OCI-LY3 (cell line): ENCODE data around the gene TMEM233.

Source experiments
- H2AFZ ChIP-seq: fragments of 200-600, 300-600 bp; shearing (Covaris generic); 2 replicates; pipeline ENCODE4 v1.6.0; 2014; ENCODE audit warnings: antibody characterized with exemption, low read depth, low read length
- H3K27ac ChIP-seq: fragments of 200-600, 300-600 bp; sonication (generic); 2 replicates; pipeline ENCODE4 v1.5.1; 2014; ENCODE audit warnings: mild to moderate bottlenecking, low read length, moderate library complexity, mixed read lengths
- H3K27me3 ChIP-seq: fragments of 200-600, 300-600 bp; sonication (generic); 2 replicates; pipeline ENCODE4 v1.6.1; 2014; ENCODE audit warnings: low read depth, low read length, mixed read lengths
- H3K36me3 ChIP-seq: fragments of 200-600, 300-600 bp; sonication (generic); replicated peaks from 2 replicates; pipeline ENCODE3; 2014; ENCODE audit warnings: low read depth, low read length, mixed read lengths
- H3K4me1 ChIP-seq: fragments of 300-600, 200-600 bp; sonication (generic); 2 replicates; pipeline ENCODE4 v1.6.1; 2014; ENCODE audit warnings: low read length, mixed read lengths
- H3K4me2 ChIP-seq: fragments of 200-600, 300-600 bp; sonication (generic); 2 replicates; pipeline ENCODE4 v1.6.1; 2014; ENCODE audit warnings: low read length, mixed read lengths
- H3K4me3 ChIP-seq: fragments of 300-600, 200-600 bp; sonication (generic); 2 replicates; pipeline ENCODE4 v1.5.1; 2014; ENCODE audit warnings: antibody characterized with exemption, mild to moderate bottlenecking, low read length, moderate library complexity
- H3K79me2 ChIP-seq: fragments of 300-600, 200-600 bp; shearing (Covaris generic); 2 replicates; pipeline ENCODE4 v1.6.1; 2014; ENCODE audit warnings: mild to moderate bottlenecking, low read length, mixed read lengths
- H3K9ac ChIP-seq: fragments of 300-600, 200-600 bp; shearing (Covaris generic); 2 replicates; pipeline ENCODE4 v1.6.0; 2014; ENCODE audit warnings: mild to moderate bottlenecking, low read length, moderate library complexity
- H3K9me3 ChIP-seq: fragments of 200-600, 300-600 bp; shearing (Covaris generic); 2 replicates; pipeline ENCODE4 v1.6.1; 2014; ENCODE audit warnings: low read length, mixed read lengths; ENCODE audit not compliant: insufficient read depth
- H4K20me1 ChIP-seq: fragments of 200-600, 300-600 bp; sonication (generic); 2 replicates; pipeline ENCODE4 v1.6.1; 2016; ENCODE audit warnings: low read length, mixed read lengths; ENCODE audit not compliant: insufficient read depth
- CTCF ChIP-seq: fragments of 200-600, 300-600 bp; sonication (generic); IDR thresholded peaks from 2 replicates; pipeline ENCODE4 v1.5.1; 2014; ENCODE audit warnings: antibody characterized with exemption, low read length, low read depth
- EZH2phosphoT487 ChIP-seq: fragments of 200-600 bp; shearing (Covaris generic); IDR thresholded peaks from 2 replicates; pipeline ENCODE4 v1.6.1; 2018; ENCODE audit warnings: antibody characterized with exemption, mixed run types, low read depth

TMEM233 gene

GRCh38 chr12:119621878-119622277 is 28.3 kb downstream of the TMEM233 start:
- Histone ChIP-seq H3K4me1 (peaks cover 5% of the 10 kb centered on the region), H3K9ac (no peak overlapping the region), H3K9me3 (no peaks in the 10 kb centered on the region), H3K4me3 (no peak overlapping the region), H3K36me3 (no peaks in the 10 kb centered on the region), H4K20me1 (no peaks in the 10 kb centered on the region), H3K27me3 (peaks cover 19% of the 10 kb centered on the region), H3K27ac (no peak overlapping the region), H3K4me2 (no peak overlapping the region), H3K79me2 (no peaks in the 10 kb centered on the region), H2AFZ (no peak overlapping the region)
- TF ChIP-seq CTCF (no peak), EZH2phosphoT487 (no peak)

GRCh38 chr12:119624966-119625365 is 31.4 kb downstream of the TMEM233 start:
- no peaks in the 10 kb centered on the region for H3K36me3 ChIP-seq
- H3K4me3 ChIP-seq: no peak overlapping the region
- no peak overlapping the region for H2AFZ ChIP-seq
- H3K27me3 ChIP-seq: peaks cover 21% of the 10 kb centered on the region
- no peaks in the 10 kb centered on the region for H3K79me2 ChIP-seq
- H3K27ac ChIP-seq: no peak overlapping the region
- no peaks in the 10 kb centered on the region for H3K9me3 ChIP-seq
- no peaks in the 10 kb centered on the region for H4K20me1 ChIP-seq
- no peak overlapping the region for H3K9ac ChIP-seq
- TF ChIP-seq EZH2phosphoT487 (no peak), CTCF (no peak)
- H3K4me2 ChIP-seq: no peak overlapping the region
- peaks cover 5% of the 10 kb centered on the region for H3K4me1 ChIP-seq

- TF ChIP-seq CTCF (no peak), EZH2phosphoT487 (no peak)
- no peaks in the 10 kb centered on the region for H3K36me3 ChIP-seq
- no peaks in the 10 kb centered on the region for H4K20me1 ChIP-seq
- no peaks in the 10 kb centered on the region for H3K9me3 ChIP-seq
- H3K27me3 ChIP-seq: peaks cover 28% of the 10 kb centered on the region
- no peak overlapping the region for H2AFZ ChIP-seq
- no peak overlapping the region for H3K4me3 ChIP-seq
- no peaks in the 10 kb centered on the region for H3K79me2 ChIP-seq
- no peak overlapping the region for H3K9ac ChIP-seq
- H3K27ac ChIP-seq: no peak overlapping the region
- no peaks in the 10 kb centered on the region; the same call in 1 of the 2 replicates for H3K4me1 ChIP-seq
- no peak overlapping the region for H3K4me2 ChIP-seq
Observed at GRCh38 chr12:119627019-119627643, 33.6 kb downstream of the TMEM233 start.

- no peaks in the 10 kb centered on the region for H3K36me3 ChIP-seq
- no peak overlapping the region for H3K4me3 ChIP-seq
- no peak overlapping the region for H2AFZ ChIP-seq
- no peak for TF ChIP-seq EZH2phosphoT487
- TF ChIP-seq CTCF: no peak
- H3K4me2 ChIP-seq: no peak overlapping the region
- H3K27me3 ChIP-seq: peaks cover 28% of the 10 kb centered on the region
- H3K4me1 ChIP-seq: no peaks in the 10 kb centered on the region
- H3K9ac ChIP-seq: no peak overlapping the region
- H4K20me1 ChIP-seq: no peaks in the 10 kb centered on the region
- H3K27ac ChIP-seq: no peak overlapping the region
- no peaks in the 10 kb centered on the region for H3K79me2 ChIP-seq
- no peaks in the 10 kb centered on the region for H3K9me3 ChIP-seq
Observed at GRCh38 chr12:119627686-119628085, 34.1 kb downstream of the TMEM233 start.
